Activated CD4-positive, CD25-positive, alpha-beta regulatory T cell (primary cell): ENCODE measurements around the gene GLT8D1.

Source experiments
- DNase-seq, 4 experiments: peaks; one replicate each; lab custom pipeline; 2025; lab: John Stamatoyannopoulos, UW

Gene GLT8D1

DNA sequence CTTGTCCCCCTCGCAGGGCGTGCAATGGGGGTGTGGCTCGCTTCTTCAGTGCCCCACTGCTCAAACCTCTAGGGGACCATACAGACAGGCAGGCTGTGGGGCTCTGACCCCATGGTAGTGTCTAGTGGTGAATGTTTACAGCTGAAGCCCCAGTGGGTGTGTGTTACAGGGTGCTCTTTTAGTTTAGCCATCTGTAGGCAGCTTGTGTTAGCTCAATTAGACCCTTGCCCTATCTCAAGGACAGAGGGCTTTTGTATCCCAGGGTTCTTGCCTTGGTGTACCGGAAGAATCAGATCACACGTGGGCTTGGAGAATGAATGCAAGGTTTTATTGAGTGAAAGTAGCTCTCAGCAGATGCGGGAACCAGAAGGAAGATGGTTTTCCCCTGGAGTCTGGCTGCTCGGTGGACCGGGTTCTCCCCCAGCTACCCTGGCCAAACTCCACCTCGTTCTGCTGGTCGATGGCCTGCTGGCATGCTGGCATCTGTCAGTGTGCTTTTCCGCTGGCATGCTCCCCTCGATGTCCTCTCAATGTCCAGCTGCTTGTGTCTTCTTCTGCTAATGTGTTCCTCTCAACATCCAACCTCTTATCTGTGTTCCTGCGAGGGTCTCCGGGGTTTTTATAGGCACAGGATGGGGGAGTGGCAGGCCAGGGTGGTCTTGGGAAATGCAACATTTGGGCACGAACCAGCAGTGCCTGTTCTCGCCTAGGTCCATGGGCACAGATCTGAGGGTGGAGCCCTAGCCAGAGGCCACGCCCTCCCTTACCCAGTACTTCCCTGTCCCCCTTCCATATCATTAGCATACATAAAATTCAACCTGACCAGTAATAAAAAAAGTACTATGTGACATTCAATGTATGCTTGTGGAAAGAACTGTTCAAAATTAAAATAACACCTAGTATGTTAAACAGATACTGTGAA is 7.0 kb upstream of the GLT8D1 start:
- DNase-seq = no peak

DNA sequence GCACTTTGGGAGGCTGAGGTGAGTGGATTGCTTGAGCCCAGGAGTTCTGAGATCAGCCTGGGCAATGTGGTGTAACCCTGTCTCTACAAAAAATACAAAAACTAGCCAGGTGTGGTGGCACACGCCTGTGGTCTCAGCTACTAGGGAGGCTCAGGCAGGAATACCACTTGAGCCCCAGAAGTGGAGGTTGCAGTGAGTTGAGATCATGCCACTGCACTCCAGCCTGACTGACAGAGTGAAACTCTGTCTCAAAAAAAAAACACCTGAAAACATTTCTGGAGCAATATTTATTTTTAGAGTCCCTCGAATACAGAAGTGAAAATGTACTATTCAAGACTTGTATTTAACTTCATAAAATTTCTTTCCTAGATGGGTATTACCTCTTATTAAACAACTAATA is 4.9 kb upstream of the GLT8D1 start:
- DNase-seq = no peak

DNA sequence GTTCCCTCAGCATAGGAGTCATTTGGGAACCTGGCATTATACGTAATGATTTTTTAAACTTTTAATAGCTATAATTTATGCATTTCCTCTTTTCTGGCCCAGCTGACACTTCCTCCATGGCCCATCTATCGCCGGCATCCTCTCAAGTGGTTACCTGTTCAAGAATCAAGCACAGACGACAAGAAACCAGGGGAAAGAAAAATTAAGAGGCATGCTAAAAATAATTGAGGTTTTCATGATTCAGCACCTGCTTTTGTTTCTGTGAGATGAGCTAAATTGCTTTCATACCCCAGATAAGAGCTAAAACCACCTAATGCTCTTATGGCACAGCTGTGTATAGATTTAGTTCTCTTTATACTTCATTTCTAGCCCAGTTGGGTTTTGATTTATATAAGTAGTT is 2.0 kb upstream of the GLT8D1 start:
- DNase-seq = no peak

DNA sequence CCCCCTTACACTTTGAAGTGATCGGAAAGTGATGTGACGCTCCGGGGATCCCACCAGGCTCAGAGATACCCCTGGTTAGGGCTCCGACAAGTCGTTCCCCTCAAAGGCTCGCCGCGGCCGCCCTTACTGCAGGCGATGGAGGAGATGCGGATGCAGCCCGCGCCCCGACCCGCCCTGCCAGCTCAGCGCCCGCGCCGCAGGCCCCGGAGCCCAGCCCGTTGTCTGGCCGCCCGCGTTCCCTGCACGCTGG is 228 bp downstream of the GLT8D1 start:
- peak in 3 of 4 experiments; percentile 61 to 73 (median 71) for DNase-seq

DNA sequence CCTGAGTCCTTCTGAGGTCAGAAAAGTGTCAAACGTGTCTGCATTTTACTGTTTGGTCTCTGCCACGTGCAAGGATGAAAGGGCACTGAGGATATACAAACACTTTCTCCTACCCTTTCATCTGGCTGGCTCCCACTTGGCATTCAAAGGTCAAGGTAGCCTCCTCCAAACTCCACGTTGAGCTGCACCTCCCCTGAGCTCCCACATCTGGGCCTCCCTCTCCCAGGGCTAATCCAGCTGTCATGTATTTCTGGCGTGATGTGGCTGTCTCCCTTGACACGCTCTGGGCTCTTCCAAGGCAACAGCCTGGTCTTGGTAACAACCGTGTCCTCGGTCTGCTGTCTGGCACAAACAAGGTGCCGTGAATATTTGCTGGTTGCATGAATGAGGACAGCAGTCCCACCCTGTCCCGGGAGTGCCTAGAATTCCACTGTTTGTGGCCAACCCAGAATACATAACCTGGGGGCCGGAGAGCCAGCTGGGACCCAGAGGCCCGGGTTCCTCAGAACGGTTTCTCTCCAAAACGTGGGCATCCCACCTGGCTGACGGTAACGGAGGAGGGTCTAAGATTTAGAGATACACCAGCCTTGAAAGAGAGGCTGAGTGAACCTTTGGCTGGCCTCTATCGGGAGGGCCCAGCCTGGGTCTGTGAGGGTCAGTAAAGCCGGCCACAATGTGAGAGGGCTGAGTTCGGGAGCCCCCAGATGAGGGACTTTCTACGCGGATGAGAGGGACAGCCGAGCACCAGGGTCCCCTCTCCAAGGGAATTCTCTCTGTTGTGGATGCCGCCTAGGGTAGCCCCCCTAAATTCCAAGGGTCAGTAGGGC is 767 bp downstream of the GLT8D1 start:
- peak in 1 of 4 experiments; percentile 10 for DNase-seq

DNA sequence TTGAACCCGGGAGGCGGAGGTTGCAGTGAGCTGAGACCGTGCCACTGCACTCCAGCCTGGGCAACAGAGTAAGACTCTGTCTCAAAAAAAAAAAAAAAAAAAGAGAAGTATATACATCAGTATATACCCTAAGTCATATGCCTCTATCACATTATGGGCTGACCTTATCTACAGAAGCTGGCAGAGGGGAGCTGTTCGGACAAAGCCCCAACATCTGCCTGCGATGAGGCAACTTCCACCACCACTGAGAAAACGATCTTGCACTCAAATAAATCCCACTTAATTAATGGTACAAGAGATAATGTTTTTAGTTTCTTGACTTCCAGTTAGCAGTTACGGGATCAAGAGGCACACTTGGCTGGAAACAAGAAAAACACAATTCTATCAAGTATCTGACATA is 2.2 kb downstream of the GLT8D1 start:
- DNase-seq = no peak

DNA sequence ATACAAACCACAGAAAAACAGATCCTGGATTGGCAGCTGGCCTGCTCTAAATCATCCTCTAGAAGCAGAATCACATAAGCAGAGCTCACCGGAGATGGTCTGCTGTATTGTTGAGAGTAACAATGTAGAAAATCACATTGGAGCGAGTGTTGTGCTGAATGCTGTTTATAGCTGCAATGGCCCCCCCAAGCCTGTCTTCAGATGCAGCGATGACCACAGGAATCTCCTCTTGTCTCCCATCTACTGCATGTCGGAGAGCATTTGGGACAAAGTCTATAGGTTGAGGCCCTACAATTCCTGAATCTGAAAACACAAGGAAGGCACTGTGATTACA is 8.0 kb downstream of the GLT8D1 start:
- DNase-seq = no peak

DNA sequence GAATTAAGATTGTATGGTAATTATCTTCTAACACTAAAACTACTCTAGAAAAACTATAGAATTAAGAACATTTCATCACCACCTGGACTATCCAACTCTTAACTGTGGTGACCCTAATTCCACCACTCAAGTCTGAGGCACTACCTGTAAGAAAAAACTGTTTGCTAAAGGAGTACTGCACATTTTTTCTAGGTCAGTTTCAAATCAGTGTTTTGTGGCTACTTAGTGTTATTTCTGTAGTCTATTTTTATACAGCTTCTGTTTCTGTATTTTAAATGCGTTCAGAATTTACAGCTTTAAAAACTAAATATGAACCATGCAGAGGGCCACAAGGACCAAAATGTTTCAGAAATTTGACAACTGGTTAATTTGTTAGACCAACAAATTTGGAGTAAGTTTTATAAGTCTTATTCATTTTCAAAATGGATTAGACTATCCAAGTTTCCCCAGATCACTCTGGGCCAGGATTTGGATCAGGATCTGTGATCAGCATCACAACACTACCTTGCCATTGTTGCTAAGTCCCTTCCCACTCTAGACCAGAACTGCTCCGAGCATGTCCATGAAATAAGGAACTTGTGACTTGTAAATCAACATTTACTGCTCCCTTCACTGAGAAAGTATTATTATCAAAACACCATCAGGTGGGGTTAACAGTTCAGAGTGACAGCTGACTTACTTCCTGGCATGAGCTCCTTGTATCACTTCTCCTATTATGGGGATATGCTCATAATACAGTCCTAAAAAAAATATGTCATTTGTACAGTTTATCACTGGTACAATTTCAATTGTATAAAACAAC is 8.6 kb downstream of the GLT8D1 start:
- no peak for DNase-seq

DNA sequence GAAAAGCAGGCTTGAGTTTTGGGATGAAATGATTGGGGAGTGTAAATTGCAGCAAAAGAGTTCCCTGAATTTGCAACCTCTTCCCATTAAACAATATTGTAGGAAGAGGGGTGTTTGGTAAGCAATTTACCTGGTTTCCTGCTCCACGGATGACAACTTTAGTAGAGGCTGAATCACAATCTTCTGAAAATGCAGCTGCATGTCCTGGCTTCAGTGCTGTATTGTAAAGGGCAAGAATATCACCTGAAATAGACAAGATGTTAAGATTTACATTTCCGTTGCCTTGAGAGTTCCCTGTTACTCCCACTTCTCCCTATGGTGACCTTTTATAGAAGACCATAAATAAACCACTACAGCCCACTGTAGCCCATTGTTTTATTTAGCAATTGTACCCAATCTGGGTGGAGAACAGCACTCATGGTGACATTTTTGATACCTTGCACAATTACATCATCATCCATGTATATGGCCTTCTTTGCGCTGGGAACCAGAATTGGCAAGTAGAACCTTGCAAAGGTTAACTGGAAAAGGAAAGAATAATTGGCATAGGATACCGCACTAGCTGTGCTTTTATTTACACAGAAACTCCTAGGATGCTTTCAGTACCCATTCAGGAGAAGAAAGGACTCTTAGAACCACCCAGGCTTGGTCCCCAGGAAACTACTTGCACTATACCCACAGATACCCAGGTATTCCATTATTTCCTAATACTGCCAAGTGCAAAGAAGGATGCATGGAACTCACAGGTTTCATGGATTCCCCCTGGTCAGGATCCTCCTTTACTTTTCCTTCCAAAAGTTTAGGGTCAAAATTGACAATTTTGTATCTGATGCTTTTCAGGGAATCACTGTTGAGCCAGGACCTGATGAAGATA is 9.6 kb downstream of the GLT8D1 start:
- DNase-seq = no peak

DNA sequence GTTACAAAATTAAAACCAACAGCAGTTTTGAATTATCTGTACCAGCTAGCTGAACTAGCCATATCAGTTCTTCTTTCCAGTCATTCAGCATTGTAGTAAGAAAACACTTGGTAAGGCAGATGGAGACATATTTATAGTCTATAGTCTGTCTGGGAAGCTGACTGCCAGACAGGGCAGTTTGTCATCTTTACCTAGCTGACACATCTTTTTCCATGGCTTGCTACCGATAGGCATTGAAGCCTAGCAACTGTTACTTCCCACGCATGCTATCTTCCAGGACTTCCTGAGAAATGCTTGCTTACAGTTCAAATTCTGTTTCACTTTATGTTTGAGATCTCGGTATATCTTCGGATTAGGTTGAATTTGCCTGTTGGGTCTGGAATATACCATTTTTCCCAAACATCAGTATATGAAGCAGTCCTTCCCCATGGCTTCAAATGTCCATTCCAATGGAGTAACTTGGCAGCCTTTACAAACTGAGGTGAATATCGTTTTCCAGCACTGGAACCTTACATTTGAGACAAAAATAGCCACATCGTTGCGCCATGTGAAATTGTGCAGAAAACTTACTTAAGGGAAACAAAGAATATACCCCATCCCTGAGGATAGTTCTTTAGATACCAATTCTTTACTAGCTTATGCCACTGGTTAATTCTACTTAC is 10.9 kb downstream of the GLT8D1 start:
- no peak for DNase-seq

DNA sequence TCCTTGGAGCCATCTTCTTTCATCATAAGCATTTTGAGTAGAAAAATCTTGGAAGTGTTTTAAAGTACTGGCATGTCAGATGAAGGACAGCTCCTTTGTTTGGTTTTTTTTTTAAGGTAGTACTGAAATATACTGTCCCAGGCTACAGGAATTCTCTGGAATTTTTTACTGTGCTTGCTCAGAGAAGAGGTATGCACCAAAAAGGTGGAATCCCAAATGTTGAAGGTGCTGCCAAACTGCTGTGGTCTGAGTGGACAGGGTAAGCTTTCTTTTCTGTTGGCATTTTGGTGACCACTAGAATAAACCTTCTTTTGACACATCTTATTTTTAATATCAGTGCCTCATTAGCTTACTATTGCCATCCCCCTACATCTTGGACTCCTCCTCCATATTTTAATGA is 12.5 kb downstream of the GLT8D1 start:
- DNase-seq = no peak

DNA sequence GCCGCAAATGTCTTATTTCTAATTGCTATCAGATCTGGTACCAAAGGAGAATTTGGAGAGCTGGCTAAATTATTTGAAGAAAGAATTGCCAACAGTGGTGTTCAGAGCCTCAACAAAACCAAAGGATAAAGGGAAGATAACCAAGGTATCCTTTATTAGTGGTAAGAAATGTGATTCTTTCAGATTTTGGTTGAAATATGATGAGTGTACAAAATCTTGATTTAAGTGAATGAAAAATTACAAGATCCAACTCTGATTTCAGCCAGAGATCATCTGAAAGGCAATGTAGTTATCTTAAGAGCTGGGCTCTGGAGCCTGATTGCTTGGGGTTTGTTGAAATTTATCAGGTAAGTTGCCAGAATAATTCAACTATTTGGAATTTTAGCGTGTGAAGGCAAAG is 15.0 kb downstream of the GLT8D1 start:
- DNase-seq = no peak

DNA sequence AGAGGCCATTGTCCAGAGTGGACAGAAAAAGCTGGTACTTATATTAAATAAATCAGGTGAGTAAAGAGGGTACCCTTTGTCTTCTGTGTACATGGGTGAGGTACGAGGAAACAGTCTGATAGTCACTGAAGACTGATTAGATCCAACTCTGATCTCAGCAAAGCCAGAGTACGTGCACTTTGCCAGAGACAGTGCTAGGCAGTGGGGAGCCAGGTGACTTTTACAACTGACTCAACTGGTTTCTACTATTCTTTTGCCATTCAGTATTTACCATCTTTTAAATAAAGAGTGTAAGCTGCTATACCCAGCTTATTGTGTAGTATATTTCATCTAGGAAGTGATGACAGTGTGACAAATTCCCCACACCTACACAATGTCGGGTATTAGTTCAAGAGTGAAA is 16.4 kb downstream of the GLT8D1 start:
- no peak for DNase-seq

DNA sequence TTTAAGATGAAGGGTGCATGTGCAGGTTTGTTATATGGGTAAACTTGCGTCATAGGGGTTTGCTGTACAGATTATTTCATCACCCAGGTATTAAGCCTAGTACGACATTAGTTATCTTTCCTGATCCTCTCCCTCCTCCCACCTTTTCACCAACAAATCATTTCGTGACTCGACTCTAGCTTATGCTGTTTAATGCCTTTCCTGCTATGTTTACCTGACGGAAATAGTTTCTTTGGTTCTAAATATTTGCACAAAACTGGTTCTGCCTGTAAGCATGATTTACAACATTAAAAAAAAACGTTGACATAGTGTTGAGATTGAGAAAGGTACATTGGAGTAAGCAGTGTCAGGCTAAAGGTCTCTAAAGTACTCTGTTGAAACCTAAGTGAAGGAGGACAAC is 17.3 kb downstream of the GLT8D1 start:
- no peak for DNase-seq

DNA sequence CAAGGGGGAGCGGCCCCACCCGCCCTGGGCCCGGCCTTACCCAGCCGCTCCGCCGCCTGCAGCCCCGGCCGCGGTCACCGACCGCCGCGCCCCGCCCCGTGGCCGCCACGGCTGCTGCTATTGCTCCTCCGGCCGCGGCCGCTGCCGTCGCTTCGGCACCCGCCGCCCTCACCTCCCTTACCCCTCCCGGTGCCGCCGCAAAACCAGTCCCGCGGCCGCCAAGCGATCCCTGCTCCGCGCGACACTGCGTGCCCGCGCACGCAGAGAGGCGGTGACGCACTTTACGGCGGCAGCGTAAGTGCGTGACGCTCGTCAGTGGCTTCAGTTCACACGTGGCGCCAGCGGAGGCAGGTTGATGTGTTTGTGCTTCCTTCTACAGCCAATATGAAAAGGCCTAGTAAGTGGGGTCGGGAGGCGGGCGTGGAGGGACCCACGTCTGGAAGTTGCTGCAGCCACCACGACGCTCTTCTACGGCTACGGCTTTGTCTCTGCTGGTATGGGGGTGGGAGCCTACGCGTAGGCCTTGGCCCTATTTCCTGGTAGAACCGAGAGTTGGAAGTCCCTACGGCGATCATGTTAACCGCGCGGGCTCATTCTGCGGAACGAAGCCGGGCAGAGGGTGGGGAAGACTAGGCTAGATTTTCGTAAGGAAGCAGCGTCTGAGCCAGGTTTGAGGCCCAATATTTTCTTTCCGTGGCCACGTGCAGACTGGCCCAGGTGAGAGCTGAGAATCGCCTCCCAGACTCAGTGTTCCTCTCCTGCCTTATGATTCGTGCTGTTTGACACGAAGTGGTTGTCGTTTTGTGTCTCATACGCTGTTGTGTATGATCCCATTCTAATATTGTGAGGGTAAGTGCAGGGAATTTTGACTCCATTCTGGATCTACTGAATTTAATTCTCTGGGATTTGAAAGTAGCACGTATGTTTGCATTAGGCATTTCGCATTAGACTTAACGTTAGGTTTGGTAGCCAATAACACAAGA is 19.6 kb downstream of the GLT8D1 start, which contains the start of the genes GNL3 and PBRM1:
GNL3 (plus strand) TSS at position 324 of the 983 bp plus-strand sequence; CDS start at position 385, 61 bp downstream.
PBRM1 (minus strand) TSS at position 205 of the 983 bp plus-strand sequence.
- peak; percentile 82 to 88 (median 86) for DNase-seq

DNA sequence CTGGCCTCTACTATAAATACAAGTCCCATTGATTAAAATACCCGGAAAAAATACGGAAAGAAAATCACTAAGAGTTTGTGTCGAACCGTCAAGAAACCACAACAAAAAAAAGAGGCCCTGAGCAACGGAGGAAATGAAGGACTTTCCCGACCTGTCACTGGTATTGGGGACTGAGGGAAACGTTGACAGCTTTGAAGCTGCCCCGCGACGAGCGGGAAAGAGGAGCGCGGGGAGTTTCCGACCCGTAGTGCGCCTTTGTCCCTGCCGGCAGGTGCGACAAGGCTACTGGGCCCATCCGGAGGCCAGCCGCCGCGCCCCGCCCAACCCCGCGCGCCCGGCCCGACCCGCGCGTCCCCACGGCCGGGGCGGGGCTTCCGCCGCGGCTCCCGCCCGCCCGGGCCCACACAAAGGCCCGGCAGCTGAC is 20.3 kb downstream of the GLT8D1 start:
- DNase-seq = peak; percentile 38 to 68 (median 47)

DNA sequence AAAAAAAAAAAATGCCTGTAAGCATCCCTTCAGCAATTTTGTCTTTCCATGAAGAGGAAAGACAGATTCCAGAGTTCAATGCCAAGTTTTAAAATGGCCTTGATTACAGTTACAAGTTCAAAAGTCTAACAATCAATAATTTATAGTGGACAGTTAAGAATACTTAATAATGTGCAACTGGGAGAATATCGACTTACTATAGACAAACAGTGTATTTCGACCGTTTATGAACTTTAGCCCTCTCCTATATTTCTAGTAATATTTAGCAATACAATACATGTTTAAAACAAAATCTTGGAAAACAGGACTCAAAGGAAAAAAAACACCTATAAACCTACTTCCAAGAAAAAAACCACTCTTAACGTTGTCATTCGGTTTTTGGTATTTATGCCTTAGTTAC is 21.4 kb downstream of the GLT8D1 start:
- no peak for DNase-seq

DNA sequence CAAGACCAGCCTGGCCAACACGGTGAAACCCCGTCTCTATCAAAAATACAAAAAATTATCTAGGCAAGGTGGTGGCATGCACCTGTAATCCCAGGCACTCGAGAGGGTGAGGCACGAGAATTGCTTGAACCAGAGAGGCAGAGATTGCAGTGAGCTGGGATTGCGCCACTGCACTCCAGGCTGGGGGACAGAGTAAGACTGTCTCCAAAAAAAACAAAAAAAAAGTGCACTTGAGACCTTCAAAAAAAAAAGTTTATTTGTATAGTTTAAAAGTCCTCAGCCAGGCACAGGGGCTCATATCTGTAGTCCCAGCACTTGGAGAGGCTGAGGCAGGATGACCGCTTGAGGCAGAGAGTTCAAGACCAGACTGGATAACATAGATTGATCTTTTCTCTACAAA is 22.0 kb downstream of the GLT8D1 start:
- DNase-seq = no peak

DNA sequence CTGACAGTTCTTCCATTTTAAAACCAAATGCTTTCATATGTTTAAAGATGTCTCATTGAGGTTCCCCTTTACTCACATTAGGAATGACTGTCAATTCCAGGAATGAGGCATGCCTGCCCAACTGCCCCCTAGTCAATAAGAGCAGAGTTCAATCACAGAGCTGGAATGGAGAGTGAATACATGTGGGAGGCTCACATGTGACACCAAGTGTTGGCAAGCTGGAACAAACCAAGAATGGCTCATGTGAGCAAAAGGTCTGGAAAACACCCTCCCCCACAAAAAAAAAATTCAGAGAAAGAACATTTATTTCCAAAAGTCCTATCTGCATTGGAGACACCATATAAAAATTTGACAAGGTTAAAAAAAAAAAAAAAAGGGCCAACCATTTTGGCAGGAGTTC is 23.6 kb downstream of the GLT8D1 start:
- no peak for DNase-seq

DNA sequence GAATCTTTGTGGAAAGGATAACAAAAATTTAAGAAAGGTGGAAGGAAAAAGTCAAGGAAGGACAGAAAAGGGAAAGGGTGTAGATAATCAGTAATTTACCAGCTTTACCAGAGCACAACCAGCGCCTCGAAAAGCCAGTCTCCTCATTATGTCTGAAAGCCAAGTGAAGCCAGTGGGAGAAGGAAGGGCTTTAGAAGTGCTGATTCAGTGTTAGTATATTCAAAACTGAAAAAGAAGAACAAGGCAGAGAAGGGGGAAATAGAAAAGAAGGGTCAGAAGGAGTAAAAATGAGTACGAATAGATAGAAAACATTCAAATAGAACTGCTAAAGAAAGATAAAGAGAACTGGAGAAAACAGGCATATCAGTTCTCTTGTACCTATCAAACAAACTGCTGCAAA is 24.0 kb downstream of the GLT8D1 start:
- DNase-seq = no peak
